Activated CD4-positive, CD25-positive, alpha-beta regulatory T cell treated with anti-CD3 and anti-CD28 coated beads, Interleukin-2, amount 50 U/mL, for 24 hours (primary cell): Measurements from ENCODE around the gene TECTB.

Experiments used
- ATAC-seq, 2 donors: fragments of 150-1000 bp; cut with Tn5 transposase; one replicate each; pipeline ENCODE4 v1.10.0; 2021; ENCODE audit warnings: mild to moderate bottlenecking in 1 of 2, moderate library complexity in 1 of 2

The TECTB gene

GRCh38 chr10:112275512-112276245 is 7.5 kb upstream of the TECTB start:
- ATAC-seq: no peak

GRCh38 chr10:112278871-112279270 is 4.3 kb upstream of the TECTB start:
- ATAC-seq: no peak

GRCh38 chr10:112279433-112279832 is 3.8 kb upstream of the TECTB start:
- no peak for ATAC-seq

- no peak for ATAC-seq
Observed at GRCh38 chr10:112280205-112280921, 2.8 kb upstream of the TECTB start.

- no peak for ATAC-seq
Observed at GRCh38 chr10:112282086-112282485, 1.1 kb upstream of the TECTB start.

- no peak for ATAC-seq
Observed at GRCh38 chr10:112286837-112287818, 3.9 kb downstream of the TECTB start.

- ATAC-seq: no peak
Observed at GRCh38 chr10:112287844-112288243, 4.6 kb downstream of the TECTB start.

- no peak for ATAC-seq
Observed at GRCh38 chr10:112288486-112288885, 5.3 kb downstream of the TECTB start.

- ATAC-seq: no peak
Observed at GRCh38 chr10:112289373-112290053, 6.3 kb downstream of the TECTB start.

- ATAC-seq: no peak
Observed at GRCh38 chr10:112290054-112290373, 6.8 kb downstream of the TECTB start.

GRCh38 chr10:112294169-112294568 is 11.0 kb downstream of the TECTB start:
- ATAC-seq: no peak

GRCh38 chr10:112295853-112296830 is 12.9 kb downstream of the TECTB start:
- ATAC-seq: no peak

- ATAC-seq: no peak
Observed at GRCh38 chr10:112296908-112297331, 13.7 kb downstream of the TECTB start.

GRCh38 chr10:112298581-112298980 is 15.4 kb downstream of the TECTB start:
- no peak for ATAC-seq

- no peak for ATAC-seq
Observed at GRCh38 chr10:112299456-112299855, 16.3 kb downstream of the TECTB start.

- ATAC-seq: no peak
Observed at GRCh38 chr10:112302335-112302734, 19.1 kb downstream of the TECTB start.

GRCh38 chr10:112303528-112303927 is 20.3 kb downstream of the TECTB start:
- ATAC-seq: no peak

GRCh38 chr10:112304267-112304859 is 21.2 kb downstream of the TECTB start:
- no peak for ATAC-seq

- peak in 1 of 2 donors; percentile 41 for ATAC-seq
Observed at GRCh38 chr10:112307358-112308124, 24.3 kb downstream of the TECTB start.

GRCh38 chr10:112308125-112308502 is 24.9 kb downstream of the TECTB start:
- ATAC-seq: no peak
